ENCODE data around the gene PPP5C.

GRCh38 chr19:46376241-46377153 lies 29.6 kb downstream of the PPP5C start:
- TF ChIP-seq CTCF (IDR thresholded peaks at IDR 0.05; ENCODE audit: poor library complexity, severe bottlenecking) (no peak), EZH2 (IDR thresholded peaks at IDR 0.05; ENCODE audit: borderline replicate concordance, insufficient read depth, low read length, poor library complexity, severe bottlenecking) (no peak), POLR2AphosphoS5 (IDR thresholded peaks at IDR 0.05) (no peak), REST (IDR thresholded peaks at IDR 0.05; ENCODE audit: borderline replicate concordance) (no peak), EP300 (conservative IDR thresholded peaks at IDR 0.05; ENCODE audit: poor library complexity, severe bottlenecking) (no peak)
